NCI-H2029 treated with DMSO at 0.1 percent for 48 hours (cell line): ENCODE data around the gene UROS.

ENCODE experiments used
- DNase-seq: peaks from one replicate; lab custom pipeline; 2025; lab: John Stamatoyannopoulos, UW

UROS gene

DNA sequence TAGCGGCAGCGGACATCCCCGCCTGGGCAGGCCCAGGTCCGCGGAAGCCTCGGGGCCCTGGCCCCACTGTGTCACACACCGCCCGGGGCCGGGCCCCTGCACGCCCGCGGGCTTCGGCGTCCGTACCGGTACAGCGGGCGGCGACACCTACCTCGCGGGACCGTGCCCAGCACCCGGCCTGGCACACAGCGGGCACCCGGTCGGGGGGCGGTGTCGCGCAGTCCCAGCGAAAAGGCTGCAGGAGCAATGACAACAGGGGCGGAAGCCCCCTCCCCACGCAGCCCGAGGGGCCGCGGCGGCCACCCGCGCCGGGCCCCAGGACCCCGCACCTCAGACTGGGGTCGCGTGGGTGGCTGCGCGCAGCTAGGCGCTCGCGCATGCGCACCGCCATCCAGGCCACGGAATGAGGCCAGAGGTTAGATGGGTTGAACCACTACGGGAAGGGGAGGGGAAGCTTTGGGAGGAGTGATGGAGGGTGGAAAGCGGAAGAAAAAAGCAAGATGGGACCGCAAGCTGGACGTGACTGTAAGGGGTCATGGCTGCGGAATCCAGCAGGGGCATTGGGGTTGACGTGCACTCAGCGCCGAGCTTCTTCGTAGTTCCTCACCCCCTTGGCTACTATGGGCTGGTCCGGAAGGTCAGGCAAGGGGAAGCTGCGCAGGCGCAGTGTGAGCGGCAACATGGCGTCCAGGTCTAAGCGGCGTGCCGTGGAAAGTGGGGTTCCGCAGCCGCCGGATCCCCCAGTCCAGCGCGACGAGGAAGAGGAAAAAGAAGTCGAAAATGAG lies at the start of gene UROS, which contains the start of gene BCCIP:
UROS (minus strand) TSS at position 381 of the 785 bp plus-strand sequence. CDS start 6,759 bp downstream, outside the sequence.
BCCIP (plus strand) TSS at position 669 of the 785 bp plus-strand sequence; CDS start at position 681, 12 bp downstream.
- DNase-seq = peak; percentile 59

GRCh38 chr10:125871338-125871737 lies 48.3 kb upstream of the UROS start:
- DNase-seq = peak; percentile 20

- peak; percentile 27 for DNase-seq
Measured at GRCh38 chr10:125868372-125868975, 45.4 kb upstream of the UROS start.

DNA sequence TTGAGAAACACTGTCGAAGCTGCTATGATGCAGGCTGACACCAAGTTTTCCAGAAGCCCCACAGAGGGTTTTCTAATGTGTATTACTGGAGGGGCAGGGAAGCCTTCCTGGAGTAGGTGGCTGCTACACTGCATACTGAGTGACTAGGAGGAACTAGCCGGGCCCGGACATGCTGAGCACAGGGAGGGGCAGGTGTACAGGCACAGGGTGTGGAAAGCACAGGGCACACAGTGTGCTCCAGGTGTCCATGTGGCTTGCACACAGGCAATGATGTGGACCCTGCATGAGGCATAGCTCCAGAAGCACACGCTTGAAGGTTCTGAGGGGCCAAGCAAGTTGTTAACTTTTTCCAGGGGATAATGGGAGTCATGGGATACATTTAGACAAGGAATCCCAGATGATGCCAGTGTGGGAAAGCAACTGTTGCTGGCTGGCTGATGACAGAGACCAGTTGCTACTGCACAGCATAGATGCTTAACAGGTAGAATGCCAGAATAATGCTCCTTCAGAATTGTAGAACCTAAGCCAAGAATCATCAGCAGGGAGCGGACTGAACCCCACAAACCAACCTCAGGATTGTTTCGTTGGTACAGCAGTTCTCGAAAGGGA lies 43.5 kb upstream of the UROS start:
- no peak for DNase-seq

DNA sequence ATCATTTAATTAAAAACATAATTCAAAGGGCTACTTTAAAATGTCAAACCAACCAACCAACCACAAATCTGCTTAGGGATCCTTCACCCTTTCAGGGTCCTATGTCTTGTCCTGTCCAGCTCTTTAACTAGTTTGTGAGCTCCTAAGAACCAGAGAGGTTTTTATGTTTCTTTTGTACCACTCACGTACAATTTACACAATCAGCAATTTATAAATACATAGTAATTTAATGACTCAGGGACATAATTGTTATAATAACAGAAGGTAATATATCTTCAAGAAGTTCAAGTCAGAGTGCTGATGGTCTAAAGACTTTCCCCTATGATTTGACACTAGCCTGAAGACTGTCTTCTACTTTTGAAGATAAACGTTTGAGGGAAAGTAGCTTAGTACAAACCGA lies 42.1 kb upstream of the UROS start:
- no peak for DNase-seq

- peak; percentile 33 for DNase-seq
Measured at GRCh38 chr10:125859128-125859817, 36.2 kb upstream of the UROS start.

DNA sequence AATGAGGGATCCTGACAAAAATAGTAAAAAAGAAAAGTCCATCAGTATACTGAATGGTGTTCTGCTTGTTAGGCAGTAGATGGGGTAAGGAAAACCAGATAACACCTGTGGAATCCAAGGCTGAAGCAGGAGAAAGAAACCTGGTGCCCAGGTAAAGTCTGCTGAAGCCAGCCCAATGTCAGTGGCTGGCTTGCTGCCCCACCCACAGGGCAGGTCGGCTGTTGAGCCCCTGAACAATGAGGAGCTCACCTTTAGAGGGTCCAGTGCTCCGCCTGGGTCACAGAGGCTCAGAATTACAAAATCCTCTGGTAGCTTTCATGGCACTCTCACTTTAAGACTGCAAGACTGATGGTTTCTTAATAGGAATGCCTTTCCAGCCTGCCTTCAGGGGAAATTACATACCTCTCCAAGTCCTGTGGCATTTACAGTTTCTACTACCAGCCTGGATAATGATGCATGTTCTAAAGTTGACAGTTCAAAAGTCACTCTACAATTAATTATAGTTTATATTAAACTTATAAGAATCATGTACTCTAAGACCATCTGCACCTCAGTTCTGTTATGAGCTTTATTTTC lies 34.2 kb upstream of the UROS start:
- no peak for DNase-seq

DNA sequence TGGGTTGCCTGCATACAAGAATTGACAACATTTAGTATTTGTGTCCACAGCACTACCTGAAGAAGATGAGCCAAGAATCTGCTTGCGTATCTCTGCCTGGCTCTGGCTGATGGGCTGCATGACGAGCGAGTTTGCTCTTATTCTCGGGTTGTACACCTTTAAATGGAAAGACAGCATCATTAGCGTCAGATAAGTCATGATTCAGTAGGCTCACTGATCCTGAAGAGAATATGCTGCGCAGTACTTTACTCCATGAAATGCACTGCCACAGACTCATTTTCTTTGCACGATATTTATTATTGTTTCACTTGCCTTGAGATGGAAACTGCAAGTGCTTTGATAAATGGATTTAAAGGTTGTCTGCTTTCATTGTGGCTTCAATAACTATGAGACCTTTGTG lies 29.4 kb upstream of the UROS start:
- no peak for DNase-seq

- DNase-seq = no peak
Measured at GRCh38 chr10:125850766-125851731, 28.0 kb upstream of the UROS start.

GRCh38 chr10:125849448-125849847 lies 26.4 kb upstream of the UROS start:
- DNase-seq = no peak

DNA sequence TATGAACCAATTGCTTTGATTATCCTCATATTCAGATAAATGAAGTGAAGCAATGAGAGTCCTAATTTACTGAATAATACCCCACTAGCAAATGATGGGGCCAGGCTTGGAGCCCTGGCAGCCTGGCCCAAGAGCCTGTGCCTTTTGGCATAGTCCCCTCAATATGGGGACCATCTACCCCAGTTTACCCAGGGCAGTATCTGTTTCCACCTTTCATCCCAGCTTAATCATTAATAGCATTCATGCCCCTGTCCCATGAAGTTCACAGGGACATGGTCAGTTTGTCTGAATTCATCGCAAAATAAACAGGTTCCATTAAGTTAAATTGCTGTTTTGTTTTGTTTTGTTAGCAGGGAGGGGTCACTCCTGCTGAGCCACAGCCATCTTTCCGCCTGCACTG lies 25.8 kb upstream of the UROS start:
- no peak for DNase-seq

- DNase-seq = no peak
Measured at GRCh38 chr10:125848371-125848770, 25.3 kb upstream of the UROS start.

DNA sequence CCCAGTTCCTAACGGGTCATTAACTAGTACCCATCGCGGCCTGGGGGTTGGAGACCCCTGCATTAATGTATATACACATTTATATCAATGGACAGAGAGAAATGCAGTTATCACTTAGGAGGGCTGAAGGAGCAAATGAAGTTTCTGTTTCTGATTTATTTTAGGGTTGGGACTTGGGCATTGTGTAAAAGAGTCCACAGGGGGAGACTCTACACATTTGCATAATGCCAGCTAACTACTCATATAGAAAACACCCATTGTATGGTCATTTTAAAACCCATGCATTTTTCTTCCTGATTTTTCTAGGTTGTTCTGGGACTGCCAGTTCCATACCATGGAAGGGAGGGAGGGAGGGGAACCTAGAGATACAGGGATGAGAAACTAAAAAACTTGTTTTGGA lies 23.8 kb upstream of the UROS start:
- DNase-seq = no peak

- no peak for DNase-seq
Measured at GRCh38 chr10:125845617-125846016, 22.6 kb upstream of the UROS start.

DNA sequence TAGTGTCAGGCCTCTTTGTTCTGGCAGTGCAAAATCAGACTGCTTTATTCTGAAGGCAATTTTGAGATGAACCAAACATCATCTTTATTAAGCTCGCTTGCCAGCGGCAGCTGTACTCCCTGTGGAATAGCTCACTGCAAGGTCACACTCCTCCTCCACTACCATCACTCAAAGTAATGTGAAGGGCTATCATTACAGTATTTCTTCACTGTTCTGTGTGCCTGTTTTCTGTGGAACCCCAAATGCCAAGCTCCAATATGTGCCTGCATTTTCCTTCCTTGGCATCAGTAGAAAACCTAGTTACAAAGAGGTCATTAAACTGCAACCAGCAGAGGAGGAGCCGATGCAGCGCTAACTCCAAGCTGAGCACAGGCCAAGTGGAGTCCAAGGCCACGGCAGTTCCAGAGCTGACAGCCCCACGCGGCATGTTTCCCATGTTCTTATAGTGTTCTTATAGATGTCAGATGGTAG lies 21.7 kb upstream of the UROS start:
- DNase-seq = no peak

DNA sequence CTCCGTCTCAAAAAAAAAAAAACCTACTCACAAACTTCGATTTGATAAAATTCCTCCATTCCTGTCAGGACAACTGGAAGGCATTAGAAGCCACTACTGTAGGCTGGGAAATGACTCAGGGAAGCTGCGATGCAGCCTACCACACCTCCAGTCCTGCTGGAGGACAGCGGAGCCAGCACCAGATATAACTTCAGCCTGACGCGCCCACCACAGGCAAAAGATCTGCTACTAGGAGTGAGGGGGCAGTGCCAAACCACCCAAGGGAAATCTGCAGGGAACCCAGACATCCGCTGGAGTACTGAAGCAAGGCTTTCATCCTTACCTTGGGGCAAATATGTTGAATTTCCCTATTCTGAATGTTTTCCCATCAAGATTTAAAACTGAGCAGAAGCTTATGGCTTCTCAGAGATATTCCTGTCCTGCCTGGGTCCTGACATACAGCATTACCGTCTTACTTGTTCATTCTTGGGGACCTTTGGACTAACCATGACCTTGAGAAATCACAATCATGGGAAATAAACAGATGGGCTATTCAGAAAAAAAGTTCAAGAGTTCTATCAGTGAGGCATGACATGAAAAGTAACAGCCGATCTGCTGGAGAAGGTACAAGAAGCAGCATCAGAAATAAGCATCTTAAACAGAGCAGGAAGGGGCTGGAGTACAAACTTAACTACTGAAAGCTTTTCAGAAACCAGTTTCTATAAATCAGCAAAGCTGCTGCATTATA lies 20.7 kb upstream of the UROS start:
- no peak for DNase-seq

GRCh38 chr10:125840955-125841354 lies 17.9 kb upstream of the UROS start:
- DNase-seq = peak; percentile 38

- DNase-seq = no peak
Measured at GRCh38 chr10:125840406-125840805, 17.3 kb upstream of the UROS start.

DNA sequence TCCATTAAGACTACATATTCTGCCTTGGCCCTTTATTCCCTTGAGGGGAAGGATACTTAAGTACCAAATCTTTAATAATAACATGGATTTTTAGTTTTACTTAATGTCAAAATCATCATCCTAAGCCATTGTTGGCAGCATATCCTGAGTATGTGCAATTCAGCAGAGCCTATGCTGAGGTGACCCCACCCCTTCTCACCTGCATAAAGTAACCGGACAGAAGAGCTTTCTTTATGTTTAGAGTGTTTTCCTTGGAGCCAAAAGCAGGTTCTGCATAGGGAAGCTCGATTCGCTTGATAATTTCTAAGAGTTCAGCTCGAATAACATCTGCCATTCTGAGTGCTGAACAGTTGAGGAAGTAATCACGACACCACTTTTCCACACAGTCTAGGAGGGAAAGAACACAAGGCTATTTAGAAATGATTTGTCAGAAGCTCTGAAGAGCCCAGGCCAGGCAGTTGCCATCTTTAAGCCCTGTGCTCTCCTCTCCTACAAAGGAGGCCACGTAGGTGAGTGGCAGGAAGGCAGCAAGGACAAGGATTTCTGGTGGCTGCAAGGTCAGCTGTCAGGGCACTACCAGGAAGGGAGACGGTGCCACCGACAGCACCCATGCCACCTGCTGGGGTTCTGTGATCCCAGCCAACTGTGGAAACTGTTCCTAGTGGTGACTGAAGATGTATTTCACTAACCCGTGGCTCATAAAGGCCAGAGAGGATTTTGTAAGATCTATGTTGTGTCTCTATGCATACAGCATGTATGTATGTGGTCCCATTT lies 15.9 kb upstream of the UROS start:
- peak; percentile 47 for DNase-seq
